ENCODE data around the gene CCL25.
"Not testable (repeated sequence)": the region's sequence is repeated elsewhere in the genome, so short reads cannot be mapped to it uniquely, and the experiment has no call there.

Gene CCL25, protein sequence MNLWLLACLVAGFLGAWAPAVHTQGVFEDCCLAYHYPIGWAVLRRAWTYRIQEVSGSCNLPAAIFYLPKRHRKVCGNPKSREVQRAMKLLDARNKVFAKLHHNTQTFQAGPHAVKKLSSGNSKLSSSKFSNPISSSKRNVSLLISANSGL

DNA sequence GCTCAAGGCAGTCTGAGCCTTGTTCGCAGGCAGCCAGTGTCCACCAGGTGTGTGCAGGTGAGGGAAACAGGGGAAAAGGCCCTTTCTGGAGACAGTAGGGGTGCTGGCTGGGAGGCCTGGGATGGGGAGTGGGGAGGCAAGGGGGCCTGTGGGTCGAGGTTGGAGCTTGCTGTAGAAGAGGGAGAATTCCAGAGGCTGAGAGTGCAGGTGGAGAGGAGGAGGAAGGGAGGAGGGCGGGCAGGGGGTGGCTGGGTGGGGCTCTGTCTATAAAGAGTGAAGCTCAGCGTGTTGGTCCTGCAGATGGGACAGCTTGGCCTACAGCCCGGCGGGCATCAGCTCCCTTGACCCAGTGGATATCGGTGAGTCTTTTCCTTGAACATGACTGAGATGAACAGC is at the start of gene CCL25:
Gene CCL25, plus strand, starts transcription at position 297 of the 396 bp plus-strand sequence. CDS start 290 bp downstream, outside the sequence.
- no peak for DNase-seq

DNA sequence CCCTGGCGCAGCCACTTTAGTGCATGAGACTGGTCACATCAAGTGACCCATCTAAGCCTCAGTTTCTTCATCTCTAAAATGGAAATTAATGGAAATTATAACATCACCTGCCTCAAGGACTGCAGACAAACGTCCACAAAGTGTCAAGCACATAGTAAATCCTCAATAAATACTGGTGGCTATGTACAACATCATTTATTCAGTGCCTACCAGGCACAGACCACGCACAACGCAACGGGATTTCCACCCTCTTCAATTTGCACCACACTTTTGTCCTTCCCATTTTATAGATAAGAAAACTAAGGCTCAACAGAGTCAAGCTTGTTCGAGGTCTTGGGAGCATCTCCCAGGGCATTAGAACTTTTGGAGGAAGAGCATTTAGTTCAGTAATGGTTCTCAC is 48.6 kb upstream of the CCL25 start:
- no peak for DNase-seq

DNA sequence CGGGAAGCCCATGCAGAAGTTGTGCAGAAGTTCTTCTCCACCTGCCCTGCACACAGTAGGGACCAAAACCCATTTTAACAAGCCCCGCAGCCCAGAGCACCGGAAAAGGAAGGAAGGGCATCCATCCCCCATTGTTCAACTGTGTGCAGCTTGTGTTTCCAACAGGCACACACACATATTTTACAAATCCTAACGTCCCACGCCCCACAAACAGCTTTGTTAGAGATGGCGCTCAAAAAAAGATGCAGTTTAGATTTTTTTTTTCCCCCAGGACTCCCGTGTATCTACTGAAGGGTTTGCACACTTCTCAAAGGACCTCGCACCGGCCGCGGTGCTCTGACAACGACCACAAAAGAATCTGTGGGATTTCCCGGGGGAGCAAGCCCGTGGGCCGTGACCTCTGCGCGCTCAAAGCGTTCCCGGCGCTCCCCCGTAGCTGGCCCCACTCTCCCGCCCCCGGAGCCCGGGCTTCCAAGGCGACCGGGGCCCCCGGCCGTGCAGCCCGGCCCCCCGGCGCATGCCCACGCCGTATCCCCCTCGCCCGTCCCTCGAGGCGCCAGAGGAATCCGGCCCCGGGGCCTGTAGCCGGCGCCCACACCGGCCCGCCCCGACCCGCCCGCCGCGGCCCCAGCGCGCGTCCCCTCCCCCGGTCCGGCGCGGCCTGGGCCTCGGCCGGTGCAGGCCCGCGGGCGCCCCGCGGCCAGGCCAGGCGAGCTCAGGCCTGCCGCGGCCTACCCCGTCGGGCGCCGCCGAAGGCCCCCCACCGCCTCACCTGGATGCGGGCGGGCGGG is 47.6 kb upstream of the CCL25 start:
- DNase-seq, result no peak

DNA sequence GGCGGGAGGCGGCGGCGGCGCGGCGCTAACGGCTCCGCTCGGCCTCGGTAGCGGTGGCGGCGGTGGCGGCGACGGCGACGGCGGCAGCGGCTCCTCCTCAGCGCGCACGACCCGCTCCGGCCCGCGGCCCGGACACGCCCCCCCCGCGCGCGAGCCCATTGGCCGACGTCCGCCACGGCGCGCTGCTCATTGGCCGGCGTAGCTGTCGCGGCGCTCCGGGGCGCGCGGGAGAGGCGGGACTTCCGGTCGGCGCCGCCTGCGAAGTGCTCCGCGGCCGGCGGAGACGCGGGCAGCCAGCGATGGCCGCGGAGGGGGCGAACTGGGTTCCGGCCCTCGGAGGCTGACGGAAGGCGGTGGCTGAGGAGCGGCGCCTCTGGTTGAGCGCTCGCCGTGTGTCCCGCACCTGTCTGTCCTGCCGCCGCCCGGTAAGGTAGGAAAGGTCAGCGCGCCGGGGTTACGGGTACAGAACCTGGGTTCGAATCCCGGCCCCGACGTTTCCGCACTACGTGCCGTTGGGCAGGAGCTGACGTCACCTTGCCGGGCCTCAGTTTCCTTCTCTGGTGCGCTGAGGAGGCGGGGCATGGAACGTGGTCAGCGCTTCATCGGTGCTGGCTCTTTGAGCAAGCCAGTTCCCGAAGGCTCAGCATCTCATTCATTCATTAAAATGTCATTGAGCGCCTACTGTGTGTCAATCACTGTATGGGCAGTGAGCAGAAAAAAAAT is 46.9 kb upstream of the CCL25 start, which contains the start of gene ELAVL1:
Gene ELAVL1, minus strand, starts transcription at position 108 of the 723 bp plus-strand sequence. CDS start 13,826 bp downstream, outside the sequence.
- peak; percentile 59 for DNase-seq

DNA sequence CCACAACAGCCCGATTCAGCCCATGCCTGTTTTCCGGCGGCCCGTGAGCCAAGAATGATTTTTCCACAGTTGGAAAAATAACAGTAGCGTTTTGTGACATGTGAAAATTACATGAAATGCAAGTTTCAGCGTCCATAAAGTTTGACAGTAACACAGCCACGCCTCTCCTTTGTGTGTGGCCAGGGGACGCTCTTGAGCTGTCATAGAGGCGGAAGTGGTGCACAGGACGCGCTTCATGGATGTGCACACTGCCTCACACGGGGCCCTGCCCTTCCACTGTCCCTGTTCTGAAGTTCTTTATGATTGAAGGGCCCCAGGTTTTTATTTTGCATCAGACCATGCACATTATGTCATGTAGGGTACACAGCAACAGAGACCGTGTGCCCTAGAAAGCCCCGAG is 34.8 kb upstream of the CCL25 start:
- no peak for DNase-seq

DNA sequence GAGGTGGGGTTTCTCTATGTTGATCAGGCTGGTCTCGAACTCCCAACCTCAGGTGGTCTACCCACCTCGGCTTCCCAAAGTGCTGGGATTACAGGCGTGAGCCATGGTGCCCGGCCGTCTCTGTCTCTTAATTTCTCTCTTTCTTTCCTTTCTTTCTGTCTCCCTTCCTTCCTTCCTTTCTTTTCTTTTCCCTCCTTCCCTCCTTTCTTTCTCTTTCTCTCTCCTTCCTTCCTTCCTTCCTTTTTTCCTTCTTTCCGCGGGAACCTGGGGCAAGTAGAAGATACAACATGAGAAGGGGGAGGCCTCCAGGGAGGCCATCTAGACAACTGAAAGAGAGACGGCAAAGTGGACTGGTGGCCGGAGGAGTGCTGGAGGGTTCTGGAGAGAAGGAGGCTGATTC is 31.9 kb upstream of the CCL25 start:
- DNase-seq, result no peak

DNA sequence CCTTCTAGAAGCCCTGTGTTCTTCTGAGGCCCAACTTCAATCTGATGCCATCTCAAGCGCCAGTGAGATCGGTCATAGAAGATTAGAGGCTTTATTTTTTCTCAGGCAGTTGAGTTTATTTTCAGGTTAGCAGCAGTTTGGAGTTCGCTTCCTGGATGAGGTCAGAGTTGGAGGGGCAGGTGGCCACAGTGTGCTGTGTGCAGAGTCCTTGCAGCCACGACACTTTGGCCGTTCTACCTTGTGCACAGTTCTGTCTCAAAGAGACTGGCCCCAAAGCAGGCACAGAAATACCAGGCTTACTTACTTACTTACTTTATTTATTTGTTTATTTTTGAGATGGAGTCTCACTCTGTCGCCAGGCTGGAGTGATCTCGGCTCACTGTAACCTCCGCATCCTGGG is 31.2 kb upstream of the CCL25 start:
- DNase-seq, result no peak

DNA sequence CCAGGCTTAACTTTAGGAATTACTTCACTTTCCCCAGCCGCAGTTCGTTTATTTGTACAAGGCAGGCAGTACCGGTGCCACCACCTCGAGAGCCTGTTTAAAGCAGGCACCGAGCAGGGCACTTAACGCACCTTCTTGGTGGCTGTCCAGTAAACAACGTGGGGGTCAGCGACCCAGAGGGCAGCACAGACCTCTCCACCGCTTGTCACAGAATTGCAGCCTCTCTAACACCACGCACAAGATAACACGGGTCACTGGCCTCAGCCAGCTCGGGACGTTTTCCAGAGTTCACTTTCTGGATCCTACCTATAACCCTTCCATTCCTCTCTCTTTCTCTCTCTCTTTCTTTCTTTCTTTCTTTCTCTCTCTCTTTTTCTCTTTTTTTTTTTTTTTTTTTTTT is 30.3 kb upstream of the CCL25 start:
- no peak for DNase-seq

DNA sequence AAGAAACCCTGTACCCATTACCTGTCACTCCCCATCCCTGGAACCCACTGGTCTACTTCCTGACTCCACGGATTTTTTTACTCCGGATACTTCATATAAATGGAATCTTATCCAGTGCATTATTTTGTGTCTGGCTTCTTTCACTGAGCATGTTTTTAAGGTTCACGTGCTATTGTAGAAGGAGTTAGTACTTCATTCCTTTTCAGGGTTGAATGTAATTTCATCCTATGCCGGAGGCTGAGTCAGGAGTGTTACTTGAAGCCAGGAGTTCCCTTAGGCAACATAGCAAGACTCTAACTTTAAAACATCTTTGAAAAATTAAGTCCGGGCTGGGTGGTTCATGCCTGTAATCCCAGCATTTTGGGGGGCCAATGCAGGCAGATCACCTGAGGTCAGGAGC is 29.2 kb upstream of the CCL25 start:
- no peak for DNase-seq

DNA sequence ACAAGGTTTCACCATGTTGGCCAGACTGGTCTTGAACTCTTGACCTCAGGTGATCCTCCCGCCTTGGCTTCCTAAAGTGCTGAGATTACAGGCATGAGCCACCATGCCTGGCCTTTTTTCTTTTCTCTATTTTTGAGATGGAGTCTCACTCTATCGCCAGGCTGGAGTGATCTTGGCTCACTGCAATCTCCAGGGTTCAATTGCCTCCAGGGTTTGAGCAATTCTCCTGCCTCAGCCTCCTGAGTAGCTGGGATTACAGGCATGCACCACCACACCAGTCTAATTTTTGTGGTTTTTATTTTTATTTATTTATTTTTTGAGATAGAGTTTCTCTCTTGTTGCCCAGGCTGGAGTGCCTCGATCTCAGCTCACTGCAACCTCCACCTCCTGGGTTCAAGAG is 28.3 kb upstream of the CCL25 start:
- DNase-seq, result not testable (repeated sequence)

DNA sequence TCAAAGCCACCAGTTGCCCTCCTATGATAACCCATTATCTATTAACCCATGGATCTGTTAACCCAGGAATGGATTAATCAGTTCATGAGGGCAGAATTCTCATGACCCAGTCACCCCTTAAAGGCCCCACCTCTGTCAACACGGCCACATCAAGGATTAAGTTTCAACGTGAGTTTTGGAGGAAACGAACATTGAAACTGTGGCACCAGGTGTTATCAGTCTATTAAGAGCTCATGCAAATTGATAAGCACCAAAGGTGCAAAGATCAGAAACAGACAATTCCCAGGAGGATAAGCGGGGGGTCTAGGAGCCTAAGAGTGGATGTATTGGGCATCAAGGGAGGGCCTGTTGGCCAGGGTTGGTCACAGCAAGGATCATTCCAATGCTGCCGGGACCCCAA is 27.2 kb upstream of the CCL25 start:
- DNase-seq, result no peak

DNA sequence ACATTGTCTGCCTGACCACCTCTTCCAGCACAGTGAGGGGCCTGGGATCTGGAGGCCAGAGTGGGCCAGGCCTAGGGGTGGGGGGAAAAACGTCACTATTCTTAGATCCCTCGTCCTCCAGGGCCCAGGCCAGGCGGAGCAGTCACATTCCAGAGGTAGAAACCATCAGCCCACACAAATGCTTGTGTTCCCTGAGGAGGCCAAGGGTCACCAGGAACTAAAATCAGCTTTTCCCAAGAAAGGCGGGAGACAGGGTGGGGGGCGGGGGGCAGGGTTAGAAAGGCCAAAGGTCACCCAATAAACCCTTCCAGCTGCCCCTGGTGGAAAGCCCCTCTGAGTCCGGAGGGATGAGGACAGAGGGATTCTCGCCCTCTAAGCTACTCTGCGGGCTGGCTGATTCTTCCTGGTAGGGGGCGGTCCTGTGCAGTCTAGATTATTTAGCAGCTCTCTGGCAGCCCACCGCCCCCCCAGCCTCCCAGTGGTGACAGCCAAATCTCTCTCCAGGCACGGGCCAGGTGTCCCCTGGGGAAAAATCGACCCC is 23.5 kb upstream of the CCL25 start:
- DNase-seq, result no peak

DNA sequence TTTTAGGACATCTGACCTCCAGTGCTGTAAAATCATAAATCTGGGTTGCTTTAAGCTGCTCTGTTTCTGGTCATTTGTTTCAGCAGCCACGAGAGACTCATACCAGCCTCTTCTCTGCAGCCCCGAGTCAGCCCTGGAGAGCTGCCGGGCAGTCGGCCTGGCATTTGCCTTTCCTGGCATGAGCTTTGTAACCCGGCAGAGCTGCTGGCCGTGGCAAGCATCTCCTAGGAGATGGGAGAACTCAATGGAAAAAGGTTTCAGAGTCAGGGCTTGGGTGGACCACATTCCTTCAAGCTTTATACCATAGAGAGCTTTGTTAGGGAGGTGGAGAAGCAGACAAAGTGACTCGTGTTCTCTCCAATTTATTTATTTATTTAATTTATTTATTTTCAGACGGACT is 21.6 kb upstream of the CCL25 start:
- no peak for DNase-seq

DNA sequence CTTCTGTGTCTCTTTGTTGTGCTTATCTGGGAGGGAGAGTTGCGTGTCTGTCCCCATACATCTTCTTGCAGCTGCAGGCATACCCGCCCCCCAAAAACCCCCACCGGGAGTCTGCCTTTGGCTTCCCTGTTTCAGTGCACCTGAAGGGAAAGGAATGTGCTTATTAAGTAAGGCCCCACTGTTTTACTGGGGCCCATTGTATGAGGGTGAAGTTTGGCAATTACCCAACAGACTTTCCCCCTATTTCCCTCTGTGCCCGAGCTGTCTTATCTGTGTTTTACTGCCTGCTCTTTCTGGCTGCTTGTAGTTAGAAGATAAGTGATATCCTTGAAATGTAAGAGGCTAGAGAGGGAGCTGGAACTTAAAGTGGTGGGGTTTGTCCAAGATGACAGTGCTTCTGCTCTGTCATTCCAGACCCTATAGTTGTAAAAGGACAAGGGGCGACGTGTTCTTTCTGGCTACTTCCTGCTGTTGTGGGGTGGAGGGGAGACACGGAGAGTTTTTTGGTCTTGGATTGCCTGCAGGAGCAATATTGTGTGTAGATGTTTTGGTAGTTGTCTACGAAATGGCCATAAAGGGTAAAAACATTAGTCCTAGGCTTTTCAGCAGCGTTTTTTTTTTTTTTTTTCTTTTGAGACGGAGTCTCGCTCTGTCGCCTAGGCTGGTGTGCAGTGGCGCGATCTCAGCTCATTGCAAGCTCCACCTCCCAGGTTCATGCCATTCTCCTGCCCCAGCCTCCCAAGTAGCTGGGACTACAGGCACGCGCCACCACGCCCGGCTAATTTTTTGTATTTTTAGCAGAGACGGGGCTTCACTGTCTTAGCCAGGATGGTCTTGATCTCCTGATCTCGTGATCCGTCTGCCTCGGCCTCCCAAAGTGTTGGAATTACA is 19.0 kb upstream of the CCL25 start:
- DNase-seq, result not testable (repeated sequence)

DNA sequence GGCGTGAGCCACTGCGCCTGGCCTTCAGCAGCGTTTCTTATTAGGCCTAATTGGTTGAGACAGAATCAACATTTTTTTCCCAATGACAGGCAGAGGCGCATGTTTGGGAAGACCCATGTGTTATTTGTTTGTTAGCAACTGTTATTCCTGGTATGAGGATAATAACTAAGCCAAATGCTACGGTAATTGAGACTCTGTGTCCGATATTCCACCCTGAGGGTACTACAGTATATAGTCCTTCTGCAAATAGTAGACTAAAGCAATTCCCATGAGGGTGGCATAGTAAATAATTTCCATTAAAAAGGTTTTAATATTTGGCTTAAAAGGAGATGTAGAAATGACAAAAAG is 18.4 kb upstream of the CCL25 start:
- peak; percentile 23 for DNase-seq

DNA sequence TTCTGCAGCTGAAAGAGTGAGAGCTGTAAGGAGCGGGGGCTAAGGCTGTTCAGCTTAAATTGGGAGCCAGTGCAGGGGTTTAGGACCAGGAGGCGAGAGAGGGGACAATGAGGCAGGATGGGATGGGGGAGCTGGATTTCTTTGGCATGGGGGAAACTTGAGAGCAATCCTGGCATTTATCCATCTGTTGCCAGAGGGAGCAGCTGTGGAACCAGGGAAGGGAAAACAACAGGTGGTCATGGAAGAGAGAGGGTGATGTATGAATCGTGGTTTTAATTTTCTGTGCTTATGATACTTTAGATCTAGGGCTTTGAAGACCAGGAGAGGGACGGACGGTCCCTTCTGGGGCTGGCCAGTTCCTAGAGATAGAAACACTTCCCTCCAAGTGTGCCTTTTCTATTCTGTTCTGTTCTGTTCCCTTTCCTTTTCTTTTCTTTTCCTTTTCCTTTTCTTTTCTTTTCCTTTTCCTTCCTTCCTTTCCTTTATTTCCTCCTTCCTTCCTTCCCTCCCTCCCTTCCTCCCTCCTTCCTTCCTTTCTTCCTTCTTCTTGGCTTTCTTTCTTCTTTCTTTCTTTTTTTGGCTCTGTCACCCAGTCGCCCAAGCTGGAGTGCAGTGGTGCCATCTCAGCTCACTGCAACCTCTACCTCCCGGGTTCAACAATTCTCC is 16.0 kb upstream of the CCL25 start:
- peak; percentile 68 for DNase-seq

DNA sequence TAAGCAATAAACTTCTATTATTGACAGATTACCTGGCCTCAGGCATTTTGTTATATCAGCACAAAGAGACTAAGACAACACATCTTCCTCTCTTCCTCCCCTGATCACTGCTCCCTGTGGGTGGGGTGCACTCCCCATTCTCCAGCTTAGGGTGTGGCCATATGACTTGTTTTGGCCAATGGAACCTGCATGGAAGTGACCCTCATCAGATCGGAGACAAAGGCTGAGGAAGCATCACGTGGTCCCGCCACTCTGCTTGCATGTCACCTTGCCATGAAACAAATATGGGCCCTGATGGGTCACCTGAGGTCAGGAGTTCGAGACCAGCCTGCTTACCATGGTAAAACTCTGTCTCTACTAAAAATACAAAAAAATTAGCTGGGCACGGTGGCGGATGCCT is 13.7 kb upstream of the CCL25 start:
- DNase-seq, result no peak

DNA sequence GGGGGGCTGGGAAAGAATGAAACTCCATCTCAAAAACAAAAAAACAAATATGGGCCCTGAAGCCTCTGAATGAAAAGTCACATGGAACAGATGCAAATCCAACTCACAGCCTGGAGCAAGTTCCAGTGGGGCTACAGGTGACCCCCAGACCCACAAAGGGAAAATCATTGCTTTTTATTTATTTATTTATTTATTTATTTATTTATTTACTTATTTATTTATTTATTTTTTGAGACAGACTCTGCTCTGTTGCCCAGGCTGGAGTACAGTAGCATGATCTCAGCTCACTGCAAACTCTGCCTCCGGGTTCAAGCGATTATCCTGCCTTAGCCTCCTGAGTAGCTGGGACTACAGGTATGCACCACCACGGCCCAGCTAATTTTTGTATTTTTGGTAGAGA is 13.3 kb upstream of the CCL25 start:
- DNase-seq, result no peak

DNA sequence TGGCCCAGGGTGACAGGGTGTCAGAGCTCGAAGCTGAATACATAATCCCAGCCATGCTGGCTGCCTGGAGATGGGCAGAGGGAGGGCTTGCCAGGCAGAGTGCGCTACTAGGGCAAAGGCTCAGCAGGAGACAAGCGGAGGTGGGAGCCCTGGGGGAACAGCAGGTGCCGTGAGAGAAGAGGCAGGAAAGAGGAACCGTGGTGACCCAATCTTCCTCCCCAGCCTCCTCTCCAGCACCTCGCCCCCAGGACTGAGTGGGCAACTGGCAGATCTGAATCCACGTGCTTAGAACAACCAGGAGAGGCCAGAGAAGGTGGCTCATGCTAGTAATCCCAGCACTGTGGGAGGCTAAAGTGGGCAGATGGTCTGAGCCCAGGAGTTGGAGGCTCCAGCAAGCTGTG is 11.0 kb upstream of the CCL25 start:
- DNase-seq, result no peak

DNA sequence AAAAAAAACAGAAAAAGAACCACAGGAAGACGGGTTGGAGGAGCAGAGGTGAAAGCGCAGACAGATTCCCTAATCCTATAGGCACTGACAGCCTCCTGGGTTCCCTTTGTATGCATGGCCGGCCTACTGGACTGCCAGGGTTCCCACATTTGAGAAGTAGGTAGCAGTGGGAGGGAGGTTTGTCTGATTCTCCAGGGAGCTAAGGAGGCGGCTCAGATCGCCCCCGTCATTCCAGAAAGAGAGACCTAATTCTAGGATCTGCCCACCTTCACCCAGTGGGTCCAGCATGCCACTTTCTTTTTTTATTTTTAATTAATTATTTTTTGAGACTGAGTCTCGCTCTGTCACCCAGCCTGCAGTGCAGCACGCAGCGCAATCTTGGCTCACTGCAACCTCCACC is 9.7 kb upstream of the CCL25 start:
- DNase-seq, result no peak

DNA sequence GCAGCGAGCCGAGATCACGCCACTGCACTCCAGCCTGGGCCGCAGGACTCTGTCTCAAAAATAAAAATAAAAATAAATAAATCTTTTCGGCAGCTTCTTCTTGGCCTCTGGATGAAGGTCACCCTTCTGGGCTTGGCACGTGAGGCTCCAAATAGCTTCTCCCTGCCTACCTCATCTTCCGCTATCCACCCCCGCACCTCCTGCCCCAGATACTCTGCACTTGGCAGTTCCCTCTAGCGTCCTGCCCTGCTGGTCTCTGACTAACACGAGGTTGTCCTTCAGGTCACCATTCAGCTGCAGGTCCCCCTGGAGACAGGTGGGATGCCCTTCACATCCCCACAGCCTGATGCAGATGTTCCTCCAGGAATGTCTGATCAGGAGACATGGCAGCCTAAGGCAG is 8.5 kb upstream of the CCL25 start:
- no peak for DNase-seq

DNA sequence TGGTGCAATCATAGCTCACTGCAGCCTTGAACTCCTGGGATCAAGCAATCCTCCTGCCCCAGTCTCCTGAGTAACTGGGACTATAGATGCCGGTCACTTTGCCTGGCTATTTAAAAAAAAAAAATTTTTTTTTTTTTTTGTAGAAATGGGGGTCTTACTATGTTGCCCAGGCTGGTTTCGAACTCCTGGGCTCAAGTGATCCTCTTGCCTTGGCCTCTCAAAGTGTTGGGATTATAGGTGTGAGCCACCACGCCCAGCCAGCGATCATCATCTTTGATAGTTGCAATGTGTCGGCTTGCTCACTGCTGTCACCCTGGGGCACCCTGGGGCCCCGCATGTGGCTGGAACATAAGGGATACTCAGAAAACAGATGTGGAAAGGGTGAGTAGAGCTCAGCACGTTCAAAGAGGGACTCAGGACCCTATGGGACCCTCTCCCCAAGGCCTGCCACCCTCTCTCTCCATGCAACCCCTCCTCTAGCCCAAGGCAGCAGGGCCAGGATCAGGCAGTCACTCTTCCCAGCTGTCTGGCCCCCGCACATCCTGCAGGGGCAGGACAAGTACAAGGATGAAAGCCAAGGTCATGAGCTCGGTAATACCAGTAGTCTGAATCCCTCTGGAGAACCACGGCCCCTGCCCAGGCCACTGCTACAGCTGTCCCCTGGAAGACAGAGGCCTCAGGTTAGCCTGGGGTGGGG is 6.5 kb upstream of the CCL25 start:
- no peak for DNase-seq

Measured in NCI-H1694 treated with DMSO at 0.1 percent for 48 hours (cell line).